GM12878 (cell line): ENCODE results near the gene LMAN2L. TPM values are rescaled to one million over a fixed set of nuclear protein-coding genes. Genes with fewer than 3 reads are reported as not detected.

Experiments used
- BHLHE40 ChIP-seq, 2 experiments: fragments of 450-650 bp in 1 of 2; IDR thresholded peaks; 2 replicates each; pipeline ENCODE4 v1.6.1; 2011 to 2017; ENCODE audit warnings: low read depth in 2 of 2, borderline replicate concordance in 1 of 2, improper control_type of control experiment in 1 of 2, low read length in 1 of 2, mild to moderate bottlenecking in 1 of 2
- CBFB ChIP-seq: IDR thresholded peaks from 2 replicates; pipeline ENCODE4 v1.6.1; 2016; ENCODE audit warnings: antibody characterized with exemption, low read depth
- CBX3 ChIP-seq: fragments of 200-600 bp; sonication (generic); IDR thresholded peaks from 2 replicates; pipeline ENCODE4 v1.6.1; 2016; ENCODE audit warnings: low read depth, borderline replicate concordance
- CREB1 ChIP-seq: IDR thresholded peaks from 2 replicates; pipeline ENCODE4 v1.6.1; 2012; ENCODE audit warnings: low read depth, mild to moderate bottlenecking, inconsistent platforms
- DPF2 ChIP-seq: fragments of 450-650 bp; IDR thresholded peaks from 2 replicates; pipeline ENCODE4 v1.6.1; 2017; ENCODE audit warnings: mild to moderate bottlenecking
- E4F1 ChIP-seq: fragments of 450-650 bp; IDR thresholded peaks from 2 replicates; pipeline ENCODE4 v1.6.1; 2018; ENCODE audit warnings: borderline replicate concordance, mild to moderate bottlenecking; ENCODE audit not compliant: partially characterized antibody
- FOS ChIP-seq: IDR thresholded peaks from 3 replicates; pipeline ENCODE4 v1.6.1; 2011; ENCODE audit warnings: borderline replicate concordance; ENCODE audit not compliant: insufficient read length; ENCODE audit errors: extremely low read depth
- HSF1 ChIP-seq: fragments of 150-350 bp; IDR thresholded peaks from 2 replicates; pipeline ENCODE4 v1.6.1; 2014; ENCODE audit warnings: mild to moderate bottlenecking, low read depth, low read length
- IRF5 ChIP-seq: fragments of 450-650 bp; IDR thresholded peaks from 2 replicates; pipeline ENCODE4 v1.6.1; 2017; ENCODE audit warnings: borderline replicate concordance
- NFYB ChIP-seq: IDR thresholded peaks from 2 replicates; pipeline ENCODE4 v1.6.1; 2011; ENCODE audit warnings: low read depth, mild to moderate bottlenecking, low read length, improper control_type of control experiment, moderate library complexity; ENCODE audit not compliant: insufficient read depth
- NR2F1 ChIP-seq: fragments of 450-650 bp; conservative IDR thresholded peaks from 2 replicates; pipeline ENCODE4 v1.6.1; 2017; ENCODE audit warnings: mild to moderate bottlenecking
- PAX5 ChIP-seq: IDR thresholded peaks from 2 replicates; pipeline ENCODE4 v1.6.1; 2011; ENCODE audit warnings: low read depth, low read length, borderline replicate concordance
- POLR2AphosphoS2 ChIP-seq: IDR thresholded peaks from 2 replicates; pipeline ENCODE4 v1.6.1; 2011; ENCODE audit warnings: low read depth, mild to moderate bottlenecking, low read length, improper control_type of control experiment, moderate library complexity
- POU2F2 ChIP-seq: IDR thresholded peaks from 3 replicates; pipeline ENCODE4 v1.6.1; 2011; ENCODE audit warnings: low read depth, mild to moderate bottlenecking, low read length, borderline replicate concordance
- RAD21 ChIP-seq: IDR thresholded peaks from 2 replicates; pipeline ENCODE4 v1.6.1; 2011; ENCODE audit warnings: mild to moderate bottlenecking, low read depth, low read length, moderate library complexity; ENCODE audit not compliant: insufficient read depth
- RAD51 ChIP-seq: fragments of 450-650 bp; IDR thresholded peaks from 2 replicates; pipeline ENCODE4 v1.6.1; 2016; ENCODE audit warnings: moderate library complexity, mild to moderate bottlenecking, inconsistent platforms
- RELB ChIP-seq: fragments of 450-650 bp; IDR thresholded peaks from 2 replicates; pipeline ENCODE4 v1.6.1; 2017; ENCODE audit warnings: low read depth, mild to moderate bottlenecking, moderate library complexity
- SIX5 ChIP-seq: IDR thresholded peaks from 2 replicates; pipeline ENCODE4 v1.6.1; 2011; ENCODE audit warnings: mild to moderate bottlenecking, low read depth, low read length, moderate library complexity; ENCODE audit not compliant: severe bottlenecking
- SREBF1 ChIP-seq: IDR thresholded peaks from 2 replicates; pipeline ENCODE4 v1.6.1; 2012; ENCODE audit warnings: mild to moderate bottlenecking, low read length
- TCF3 ChIP-seq: IDR thresholded peaks from 2 replicates; pipeline ENCODE4 v1.6.1; 2012; ENCODE audit warnings: low read depth, mild to moderate bottlenecking, low read length, borderline replicate concordance; ENCODE audit not compliant: insufficient read depth
- WRNIP1 ChIP-seq: IDR thresholded peaks from 2 replicates; pipeline ENCODE4 v1.6.1; 2011; ENCODE audit warnings: low read depth, low read length, improper control_type of control experiment, borderline replicate concordance
- ZNF207 ChIP-seq: fragments of 450-650 bp; IDR thresholded peaks from 2 replicates; pipeline ENCODE4 v1.6.1; 2014; ENCODE audit warnings: antibody characterized with exemption, mild to moderate bottlenecking, borderline replicate concordance
- ZNF24 ChIP-seq: fragments of 450-650 bp; IDR thresholded peaks from 2 replicates; pipeline ENCODE4 v1.6.1; 2017; ENCODE audit warnings: antibody characterized with exemption, mild to moderate bottlenecking
- ZNF274 ChIP-seq: IDR thresholded peaks from one replicate; pipeline ENCODE4 v1.8.0; 2011; ENCODE audit not compliant: insufficient read length, insufficient read depth
- polyA plus RNA-seq, 11 experiments: library from polyadenylated mRNA; depleted of rRNA in 4 of 11; unstranded in 6 of 11; stranded (reverse) in 5 of 11; fragments of >200 nt; fragmentation: Nextera tagmentation in 4 of 11; fragmentation: Illumina TruSeq in 1 of 11; extraction: Ambion mirVana in 4 of 11; extraction: Trizol in 1 of 11; gene quantifications; 1 replicate in 1 of 11; 2 replicates in 10 of 11; pipeline versions ENCODE4 v1.2.1 to v1.2.3, GENCODE V29; 2011 to 2016; ENCODE audit warnings: inconsistent platforms in 2 of 11, missing spikeins in 2 of 11, low read depth in 1 of 11
- total RNA-seq, 4 experiments: library from RNA; depleted of rRNA in 3 of 4; stranded (reverse); fragments of >200 nt in 3 of 4; fragmentation: Illumina TruSeq in 1 of 4; extraction: Trizol in 1 of 4; gene quantifications; 2 replicates each; pipeline versions ENCODE4 v1.2.1 to v1.2.3, GENCODE V29; 2013 to 2021

The LMAN2L gene
- total and polyA plus RNA-seq, 10 of the 15 experiments (the other 5 are each of a cell fraction or from before 2014, with no cell fraction given) = 5.7 to 16.3 (median 10.7) TPM

- TF ChIP-seq CBX3 = no peak
- TF ChIP-seq DPF2 = no peak
- TF ChIP-seq FOS = peak; percentile 41
- TF ChIP-seq RAD21 = no peak
- TF ChIP-seq WRNIP1 = no peak
- TF ChIP-seq PAX5 = no peak
- TF ChIP-seq ZNF274 = no peak
- no peak for TF ChIP-seq ZNF24
- TF ChIP-seq POLR2AphosphoS2 = no peak
- TF ChIP-seq SREBF1 = peak; percentile 49; the same call in 1 of the 2 replicates
- TF ChIP-seq BHLHE40 (IDR thresholded peaks at IDR 0.05; ENCODE audit: borderline replicate concordance in 1 of 2, low read depth in 2 of 2, low read length in 1 of 2) = peak; percentile 94 to 96
- peak; percentile 87 for TF ChIP-seq SIX5
- TF ChIP-seq CBFB = no peak
- peak; percentile 99 for TF ChIP-seq POU2F2
- TF ChIP-seq TCF3 = no peak
- peak; percentile 88 for TF ChIP-seq RELB
- peak; percentile 83 for TF ChIP-seq NFYB
- TF ChIP-seq RAD51 = peak; percentile 83
- peak; percentile 79 for TF ChIP-seq CREB1
- no peak for TF ChIP-seq E4F1
- 0 out of 2 replicates have a peak, but pooled peaks have one; percentile 16 for TF ChIP-seq NR2F1
- TF ChIP-seq HSF1 = no peak
- no peak for TF ChIP-seq IRF5
- TF ChIP-seq ZNF207 = no peak
Observed at GRCh38 chr2:96739633-96740428, at the start of gene LMAN2L (continued).
